Upper lobe of right lung (tissue), 1 donor: ENCODE measurements around the gene RUBCN. TPM values are rescaled to one million over a fixed set of nuclear protein-coding genes. Genes with fewer than 3 reads are reported as not detected.

ENCODE experiments used
- ATAC-seq: fragments of 200-7000 bp; cut with Tn5 transposase; one replicate; pipeline ENCODE4 v1.9.1; 2020; ENCODE audit warnings: mild to moderate bottlenecking, moderate library complexity
- DNase-seq: peaks from one replicate; pipeline ENCODE4 v3.0.0-alpha.2; 2020
- H3K27ac ChIP-seq: fragments of 200-600 bp; one replicate; pipeline ENCODE4 v1.8.0; 2022
- H3K27me3 ChIP-seq: fragments of 200-600 bp; one replicate; pipeline ENCODE4 v1.8.0; 2022; ENCODE audit warnings: mild to moderate bottlenecking
- H3K36me3 ChIP-seq: fragments of 200-600 bp; one replicate; pipeline ENCODE4 v1.8.0; 2022
- H3K4me1 ChIP-seq: fragments of 200-600 bp; one replicate; pipeline ENCODE4 v1.8.0; 2022
- H3K4me3 ChIP-seq: fragments of 200-600 bp; one replicate; pipeline ENCODE4 v1.8.0; 2022; ENCODE audit warnings: mild to moderate bottlenecking
- H3K9me3 ChIP-seq: fragments of 200-600 bp; one replicate; pipeline ENCODE4 v1.8.0; 2022
- CTCF ChIP-seq: fragments of 200-600 bp; IDR thresholded peaks from one replicate; pipeline ENCODE4 v1.8.0; 2022; ENCODE audit warnings: antibody characterized with exemption
- intact Hi-C: fragments of 100-400 bp; cut with DNase I; formaldehyde crosslinking; loops from one replicate; pipeline ENCODE4 v1.11.0; 2022
- total RNA-seq: library from RNA; stranded (reverse); fragmentation: NEBNext Ultra II Directional; extraction: Animal tissue kit (Norgen Biotek cat#: 25700); gene quantifications from one replicate; pipeline ENCODE4 v1.2.1, GENCODE V29; 2021
- donor health status: DM: no; HTN: yes; CAD: no; lungs with severe emphysema.

Gene RUBCN
- total RNA-seq, 1 donor from 2014 or later = 35.2 TPM

- Histone ChIP-seq H3K27me3 (no peaks in the 10 kb centered on the region), H3K4me1 (no peaks in the 10 kb centered on the region), H3K4me3 (no peak overlapping the region), H3K9me3 (no peaks in the 10 kb centered on the region), H3K27ac (no peak overlapping the region), H3K36me3 (no peaks in the 10 kb centered on the region)
- TF ChIP-seq CTCF = no peak
- intact Hi-C loops = no loop called here
- no peak for ATAC-seq
- DNase-seq = no peak
Measured at GRCh38 chr3:197722734-197723133, 14.0 kb downstream of the RUBCN start.

- peak; percentile 56 for ATAC-seq
- H3K9me3 ChIP-seq = no peaks in the 10 kb centered on the region
- TF ChIP-seq CTCF = no peak
Measured at GRCh38 chr3:197720694-197721093, 16.0 kb downstream of the RUBCN start.

GRCh38 chr3:197718891-197719290 is 17.8 kb downstream of the RUBCN start:
- intact Hi-C loops = no loop called here
- Histone ChIP-seq H3K27ac (no peak overlapping the region), H3K9me3 (no peaks in the 10 kb centered on the region), H3K36me3 (no peaks in the 10 kb centered on the region), H3K4me1 (peaks cover under 1% of the 10 kb centered on the region), H3K4me3 (no peak overlapping the region), H3K27me3 (no peaks in the 10 kb centered on the region)
- no peak for TF ChIP-seq CTCF
- peak; percentile 26 for DNase-seq
- peak; percentile 78 for ATAC-seq

More at GRCh38 chr3:197720694-197721093, 16.0 kb downstream of the RUBCN start:
- Histone ChIP-seq H3K36me3 (no peaks in the 10 kb centered on the region), H3K4me3 (no peak overlapping the region), H3K27ac (no peak overlapping the region), H3K4me1 (no peaks in the 10 kb centered on the region), H3K27me3 (no peaks in the 10 kb centered on the region)
- DNase-seq = no peak
- intact Hi-C loops = no loop called here

GRCh38 chr3:197714251-197714650 is 22.5 kb downstream of the RUBCN start:
- intact Hi-C loops = no loop called here
- no peaks in the 10 kb centered on the region for H3K9me3 ChIP-seq
- H3K36me3 ChIP-seq = no peaks in the 10 kb centered on the region
- peaks cover 22% of the 10 kb centered on the region for H3K4me1 ChIP-seq
- no peak for TF ChIP-seq CTCF
- H3K27me3 ChIP-seq = no peaks in the 10 kb centered on the region
- no peak for ATAC-seq
- no peak for DNase-seq
- H3K27ac ChIP-seq = peak overlapping the region; percentile 95
- no peak overlapping the region for H3K4me3 ChIP-seq

- Histone ChIP-seq H3K27ac (peak overlapping the region; percentile 95), H3K4me3 (no peak overlapping the region), H3K27me3 (no peaks in the 10 kb centered on the region), H3K4me1 (peaks cover 22% of the 10 kb centered on the region), H3K36me3 (no peaks in the 10 kb centered on the region), H3K9me3 (no peaks in the 10 kb centered on the region)
- TF ChIP-seq CTCF = no peak
- DNase-seq (no peak), ATAC-seq (no peak)
- intact Hi-C loops = no loop called here
Measured at GRCh38 chr3:197713477-197713822, 23.3 kb downstream of the RUBCN start.
